Motor neuron (in vitro differentiated cells): ENCODE data around the gene CC2D2A. TPM values are rescaled to one million over a fixed set of nuclear protein-coding genes. Genes with fewer than 3 reads are reported as not detected.

ENCODE experiments used
- ATAC-seq, 8 experiments: fragments of 200-7000 bp; cut with Tn5 transposase; replicated peaks in 6 of 8; 2 replicates each; pipeline ENCODE4 v1.8.0; 2021; ENCODE audit warnings: mild to moderate bottlenecking in 8 of 8, moderate library complexity in 8 of 8
- H3K27ac ChIP-seq, 2 donors: fragments of 250-450 bp; sonication (Bioruptor Pico); 2 replicates each; pipeline ENCODE4 v1.9.0; 2021; ENCODE audit warnings: antibody characterized with exemption in 2 of 2, mild to moderate bottlenecking in 2 of 2, moderate library complexity in 1 of 2
- H3K4me1 ChIP-seq, 2 donors: fragments of 250-450 bp; sonication (Bioruptor Pico); replicated peaks in 1 of 2; 2 replicates each; pipeline ENCODE4 v1.6.1; 2021; ENCODE audit warnings: antibody characterized with exemption in 2 of 2, mild to moderate bottlenecking in 2 of 2, moderate library complexity in 1 of 2
- H3K4me3 ChIP-seq, 5 donors: fragments of 250-450 bp; sonication (Bioruptor Pico); 2 replicates each; pipeline ENCODE4 v1.9.0; 2021; ENCODE audit warnings: antibody characterized with exemption in 5 of 5, mild to moderate bottlenecking in 5 of 5, moderate library complexity in 4 of 5
- WGBS, 10 experiments: fragments of 450-650 bp; shearing (Covaris generic); methylation state at CpG; one replicate each; pipeline ENCODE4 v1.0.0; 2022; 5-methylcytosine and 5-hydroxymethylcytosine counted together
- in situ Hi-C, 9 experiments: fragments of 400-800 bp; cut with MboI; loops; one replicate each; pipeline ENCODE4 v1.15.0; 2021; ENCODE audit warnings: low sequenced_read_pairs in 9 of 9, low pct_unique_long_range_greater_than_20kb in 2 of 9; ENCODE audit not compliant: unreplicated experiment in 9 of 9
- total RNA-seq, 8 experiments: library from RNA; unstranded; fragments of 300-600 nt; gene quantifications; 2 replicates each; pipeline versions ENCODE4 v1.2.3 to v1.2.4, GENCODE V29; 2022

Gene CC2D2A
- total RNA-seq, 8 experiments from 2014 or later: 8.3 to 58.4 (median 11.0) TPM

- ATAC-seq: no peak
- no peak overlapping the region for H3K27ac ChIP-seq
- H3K4me3 ChIP-seq: no peak overlapping the region
- H3K4me1 ChIP-seq: no peaks in the 10 kb centered on the region
- WGBS, 10 experiments: 43 to 95% (median 86%) methylated on average over 1 to 7 of the region's 7 CpGs; no CpG with 5 or more reads in 1 of the 10 experiments
- in situ Hi-C loops: no loop called here
These were observed 25.4 kb upstream of the CC2D2A start for GRCh38 chr4:15444276-15444675.

GRCh38 chr4:15444879-15445547 lies 24.7 kb upstream of the CC2D2A start:
- Histone ChIP-seq H3K4me1 (no peaks in the 10 kb centered on the region), H3K4me3 (no peak overlapping the region), H3K27ac (no peak overlapping the region)
- in situ Hi-C loops: no loop called here
- no peak for ATAC-seq
- 27 to 95% (median 42%) methylated on average over 2 to 4 of the region's 4 CpGs; no CpG with 5 or more reads in 1 of the 10 experiments for WGBS, 10 experiments

- ATAC-seq: peak in 3 of 8 experiments; percentile 24 to 54 (median 41)
- WGBS, 10 experiments: 0 to 100% (median 75%) methylated on average over 1 of the region's 1 CpG; no CpG with 5 or more reads in 3 of the 10 experiments
- in situ Hi-C loops: loop anchor here in 6 of 9 experiments (10.0 to 25.0 kb wide), 4 partner anchors 214 to 1789 kb away; partner anchors contain the start of gene CPEB2 (in 1 of the 6)
These were observed 18.4 kb upstream of the CC2D2A start for GRCh38 chr4:15451181-15451865.

GRCh38 chr4:15451866-15452765 lies 17.6 kb upstream of the CC2D2A start:
- ATAC-seq: peak in 4 of 8 experiments; percentile 21 to 71 (median 68)
- in situ Hi-C loops: loop anchor here in 6 of 9 experiments (10.0 to 25.0 kb wide), 4 partner anchors 215 to 1790 kb away; partner anchors contain the start of gene CPEB2 (in 1 of the 6)
- Histone ChIP-seq H3K4me1 (no peaks in the 10 kb centered on the region), H3K4me3 (no peak overlapping the region), H3K27ac (no peak overlapping the region)
- 0 to 100% (median 70%) methylated on average over 1 to 4 of the region's 4 CpGs; no CpG with 5 or more reads in 2 of the 10 experiments for WGBS, 10 experiments

More at GRCh38 chr4:15451181-15451865, 18.4 kb upstream of the CC2D2A start:
- H3K4me3 ChIP-seq: no peak overlapping the region
- no peaks in the 10 kb centered on the region for H3K4me1 ChIP-seq
- no peak overlapping the region for H3K27ac ChIP-seq

GRCh38 chr4:15455290-15455689 lies 14.4 kb upstream of the CC2D2A start:
- ATAC-seq: peak in 2 of 8 experiments; percentile 19 to 28
- WGBS, 10 experiments: 10 to 88% (median 54%) methylated on average over 1 to 3 of the region's 3 CpGs; no CpG with 5 or more reads in 2 of the 10 experiments
- Histone ChIP-seq H3K4me3 (no peak overlapping the region), H3K4me1 (no peaks in the 10 kb centered on the region), H3K27ac (no peak overlapping the region)
- in situ Hi-C loops: loop anchor here in 6 of 9 experiments (10.0 to 25.0 kb wide), 4 partner anchors 218 to 1793 kb away; partner anchors contain the start of gene CPEB2 (in 1 of the 6)

GRCh38 chr4:15457406-15458201 lies 12.1 kb upstream of the CC2D2A start:
- Histone ChIP-seq H3K27ac (no peak overlapping the region), H3K4me3 (no peak overlapping the region), H3K4me1 (peaks cover 0 to 3% of the 10 kb centered on the region in 2 donors)
- peak in 7 of 8 experiments; percentile 44 to 92 (median 67) for ATAC-seq
- in situ Hi-C loops: loop anchor here in 6 of 9 experiments (10.0 to 25.0 kb wide), 4 partner anchors 220 to 1795 kb away; partner anchors contain the start of gene CPEB2 (in 1 of the 6)
- 0 to 93% (median 50%) methylated on average over 1 to 7 of the region's 7 CpGs; no CpG with 5 or more reads in 1 of the 10 experiments for WGBS, 10 experiments

GRCh38 chr4:15458616-15459015 lies 11.1 kb upstream of the CC2D2A start:
- in situ Hi-C loops: loop anchor here in 6 of 9 experiments (10.0 to 25.0 kb wide), 4 partner anchors 221 to 1796 kb away; partner anchors contain the start of gene CPEB2 (in 1 of the 6)
- no peak overlapping the region for H3K4me3 ChIP-seq
- ATAC-seq: no peak
- H3K4me1 ChIP-seq: peaks cover 0 to 3% of the 10 kb centered on the region in 2 donors
- WGBS, 10 experiments: 29 to 83% (median 64%) methylated on average over 1 to 2 of the region's 2 CpGs; no CpG with 5 or more reads in 6 of the 10 experiments
- no peak overlapping the region for H3K27ac ChIP-seq

- Histone ChIP-seq H3K4me1 (peaks cover 0 to 3% of the 10 kb centered on the region in 2 donors), H3K27ac (no peak overlapping the region), H3K4me3 (no peak overlapping the region)
- in situ Hi-C loops: loop anchor here in 6 of 9 experiments (10.0 to 25.0 kb wide), 4 partner anchors 222 to 1797 kb away; partner anchors contain the start of gene CPEB2 (in 1 of the 6)
- no peak for ATAC-seq
These were observed 10.0 kb upstream of the CC2D2A start for GRCh38 chr4:15459706-15460105.

- in situ Hi-C loops: loop anchor here in 4 of 9 experiments (25.0 kb wide), 3 partner anchors 229 to 1804 kb away; partner anchors contain the start of gene CPEB2 (in 1 of the 4)
- no peak overlapping the region for H3K4me3 ChIP-seq
- peaks cover 8 to 12% of the 10 kb centered on the region in 2 donors for H3K4me1 ChIP-seq
- no peak for ATAC-seq
- H3K27ac ChIP-seq: no peak overlapping the region
- WGBS, 10 experiments: 0 to 89% (median 65%) methylated on average over 1 of the region's 1 CpG; no CpG with 5 or more reads in 2 of the 10 experiments
These were observed 3.1 kb upstream of the CC2D2A start for GRCh38 chr4:15466596-15466995.

- peak overlapping the region; percentile 30 to 65 (median 43) for H3K4me3 ChIP-seq
- ATAC-seq: peak in 7 of 8 experiments; percentile 13 to 53 (median 19)
- in situ Hi-C loops: loop anchor here in 4 of 9 experiments (25.0 kb wide), 3 partner anchors 233 to 1808 kb away; partner anchors contain the start of gene CPEB2 (in 1 of the 4)
- WGBS, 10 experiments: 0 to 13% (median 5%) methylated on average over 1 to 3 of the region's 3 CpGs; no CpG with 5 or more reads in 1 of the 10 experiments
- H3K4me1 ChIP-seq: peaks cover 8 to 12% of the 10 kb centered on the region in 2 donors
- H3K27ac ChIP-seq: peak overlapping the region in 1 of 2 donors; percentile 1
These were observed 420 bp downstream of the CC2D2A start for GRCh38 chr4:15470128-15470475.

- no peak overlapping the region for H3K27ac ChIP-seq
- 38 to 100% (median 77%) methylated on average over 1 to 4 of the region's 5 CpGs; no CpG with 5 or more reads in 2 of the 10 experiments for WGBS, 10 experiments
- H3K4me3 ChIP-seq: no peak overlapping the region
- no peak for ATAC-seq
- in situ Hi-C loops: loop anchor here in 3 of 9 experiments (25.0 kb wide), 2 partner anchors 511 to 536 kb away; no protein-coding TSS in a partner anchor
- peaks cover 0 to 4% of the 10 kb centered on the region in 2 donors for H3K4me1 ChIP-seq
These were observed 6.7 kb downstream of the CC2D2A start for GRCh38 chr4:15476396-15476795.
